Measurements from ENCODE around the gene CLOCK. TPM values are rescaled to one million over a fixed set of nuclear protein-coding genes. Genes with fewer than 3 reads are reported as not detected.

Gene CLOCK
- polyA plus RNA-seq, 2 of the 4 experiments (the other 2 are of a cell fraction), result 6.6 to 14.2 TPM

DNA sequence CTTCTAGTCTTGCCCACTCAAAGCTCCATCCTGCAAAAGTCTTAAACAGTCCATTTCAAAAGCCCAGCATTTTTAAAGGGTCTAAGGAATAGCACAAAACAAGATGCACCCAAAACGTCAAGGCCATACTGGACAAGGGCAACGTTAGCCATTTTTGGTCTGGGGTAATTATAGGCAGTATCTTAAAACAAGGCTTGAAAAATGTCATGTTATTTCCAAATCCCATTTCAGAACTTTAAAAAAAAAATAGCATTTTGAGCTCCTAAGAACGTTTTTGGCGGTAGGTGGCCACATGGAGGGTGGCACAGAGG, 151.5 kb downstream of the CLOCK start:
- peak overlapping the region; percentile 88 for H3K4me2 ChIP-seq
- no peak for DNase-seq (ENCODE audit: low read depth in 1 of 2, low spot score in 1 of 2)
- peak in 1 of 2 experiments; percentile 5; a peak in 3 of 6 replicates for ATAC-seq
- TF ChIP-seq EHF (CRISPR knock-in tag; IDR thresholded peaks at IDR 0.05), result no peak
- TF ChIP-seq RAD21 (conservative IDR thresholded peaks at IDR 0.05 in 1 of 2, IDR thresholded peaks at IDR 0.05 in 1 of 2), result no peak
- TF ChIP-seq EP300 (IDR thresholded peaks at IDR 0.05), result no peak
- no peak for TF ChIP-seq HOXB13 (CRISPR knock-in tag; IDR thresholded peaks at IDR 0.05; ENCODE audit: low read depth)
- TF ChIP-seq, protein P1, sequence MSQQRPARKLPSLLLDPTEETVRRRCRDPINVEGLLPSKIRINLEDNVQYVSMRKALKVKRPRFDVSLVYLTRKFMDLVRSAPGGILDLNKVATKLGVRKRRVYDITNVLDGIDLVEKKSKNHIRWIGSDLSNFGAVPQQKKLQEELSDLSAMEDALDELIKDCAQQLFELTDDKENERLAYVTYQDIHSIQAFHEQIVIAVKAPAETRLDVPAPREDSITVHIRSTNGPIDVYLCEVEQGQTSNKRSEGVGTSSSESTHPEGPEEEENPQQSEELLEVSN (IDR thresholded peaks at IDR 0.05; ENCODE audit: borderline replicate concordance, low read depth), result peak; percentile 38; the same call in 1 of the 2 replicates
- TF ChIP-seq HOXB5 (CRISPR knock-in tag; IDR thresholded peaks at IDR 0.05), result no peak
- no peak for TF ChIP-seq RNF2 (IDR thresholded peaks at IDR 0.05; ENCODE audit: borderline replicate concordance, low read depth)
- ChIA-PET CTCF (interaction anchor here (0.8 to 1.5 kb wide), 8 partner anchors 10 to 50 kb away, joined by 3 to 6 read pairs (median 3); partner anchors contain the start of gene SRD5A3), POLR2A (interaction anchor here (0.5 to 2.6 kb wide), 4 partner anchors 9 to 49 kb away, joined by 3 to 11 read pairs (median 4); partner anchors contain the start of gene SRD5A3)
- 1% methylated on average over 4 of the region's 4 CpGs for WGBS (ENCODE audit: missing lambda C conversion rate)
- no peaks in the 10 kb centered on the region for H3K9me3 ChIP-seq
- H3K27ac ChIP-seq, result peak overlapping the region; percentile 98 to 99
- H3K4me3 ChIP-seq, result peak overlapping the region; percentile 99
- H3K4me1 ChIP-seq, result peaks cover 16% of the 10 kb centered on the region; the same call in 2 of the 3 replicates
- FAIRE-seq, result no peak

- ATAC-seq (no peak), FAIRE-seq (no peak), DNase-seq (ENCODE audit: low read depth in 1 of 2, low spot score in 1 of 2) (no peak)
- Histone ChIP-seq H3K4me1 (peaks cover 8% of the 10 kb centered on the region; the same call in 2 of the 3 replicates), H3K4me3 (no peak overlapping the region), H3K9me3 (no peaks in the 10 kb centered on the region), H3K4me2 (no peak overlapping the region), H3K27ac (no peak overlapping the region)
- TF ChIP-seq ESRRA (IDR thresholded peaks at IDR 0.05; ENCODE audit: borderline replicate concordance, low read length), result no peak
- no peak for TF ChIP-seq ZNF302 (CRISPR knock-in tag; IDR thresholded peaks at IDR 0.05)
- TF ChIP-seq, protein P2, sequence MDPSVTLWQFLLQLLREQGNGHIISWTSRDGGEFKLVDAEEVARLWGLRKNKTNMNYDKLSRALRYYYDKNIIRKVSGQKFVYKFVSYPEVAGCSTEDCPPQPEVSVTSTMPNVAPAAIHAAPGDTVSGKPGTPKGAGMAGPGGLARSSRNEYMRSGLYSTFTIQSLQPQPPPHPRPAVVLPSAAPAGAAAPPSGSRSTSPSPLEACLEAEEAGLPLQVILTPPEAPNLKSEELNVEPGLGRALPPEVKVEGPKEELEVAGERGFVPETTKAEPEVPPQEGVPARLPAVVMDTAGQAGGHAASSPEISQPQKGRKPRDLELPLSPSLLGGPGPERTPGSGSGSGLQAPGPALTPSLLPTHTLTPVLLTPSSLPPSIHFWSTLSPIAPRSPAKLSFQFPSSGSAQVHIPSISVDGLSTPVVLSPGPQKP (IDR thresholded peaks at IDR 0.05; ENCODE audit: low read depth, low read length), result no peak
- no peak for TF ChIP-seq MAFK (IDR thresholded peaks at IDR 0.05; ENCODE audit: partially characterized antibody)
- no peak for TF ChIP-seq REST (IDR thresholded peaks at IDR 0.05)
- no peak for TF ChIP-seq MAX (IDR thresholded peaks at IDR 0.05)
- no peak for TF ChIP-seq TP53 (CRISPR knock-in tag; IDR thresholded peaks at IDR 0.05)
- no peak for TF ChIP-seq JUNB (IDR thresholded peaks at IDR 0.05)
- WGBS (ENCODE audit: missing lambda C conversion rate), result 76% methylated on average over 4 of the region's 4 CpGs
- ChIA-PET CTCF (interaction anchor here (1.3 to 1.6 kb wide), 2 partner anchors 48 to 152 kb away, joined by 3 to 7 read pairs; partner anchors contain the start of gene SRD5A3), POLR2A (no interaction called here)
Observed at GRCh38 chr4:55393461-55394320, 153.0 kb downstream of the CLOCK start.

DNA sequence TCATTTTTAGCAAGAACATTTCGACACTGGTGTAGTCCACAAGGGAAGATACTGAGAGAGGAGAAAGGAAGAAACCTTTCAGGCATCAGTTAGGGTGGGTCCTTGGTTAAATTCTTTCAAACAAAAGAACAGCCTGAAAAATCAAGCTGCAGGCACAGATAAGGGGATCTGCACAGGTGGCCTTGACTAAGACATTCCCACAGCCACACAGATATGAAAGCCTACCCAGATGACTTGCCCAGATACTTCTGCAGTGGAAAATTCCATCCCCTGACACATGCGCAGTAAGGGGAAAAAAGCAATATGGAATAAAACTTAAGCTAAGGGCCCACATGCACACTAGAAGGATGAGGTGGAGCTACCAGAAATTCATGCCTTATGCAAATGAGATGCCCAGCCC, 159.9 kb downstream of the CLOCK start:
- FAIRE-seq (no peak), DNase-seq (ENCODE audit: low read depth in 1 of 2, low spot score in 1 of 2) (no peak), ATAC-seq (no peak)
- no peak overlapping the region for H3K27ac ChIP-seq
- H3K4me1 ChIP-seq, result peaks cover 7% of the 10 kb centered on the region; the same call in 1 of the 3 replicates
- CTCF ChIA-PET, result no interaction called here
- no peaks in the 10 kb centered on the region for H3K9me3 ChIP-seq
- H3K4me2 ChIP-seq, result no peak overlapping the region
- POLR2A ChIA-PET, result interaction anchor here (2.2 kb wide), 1 partner anchor 9 kb away, joined by 11 read pairs; the partner anchor contains the start of gene TMEM165
- TF ChIP-seq JUN (IDR thresholded peaks at IDR 0.05) (no peak), CHD4 (IDR thresholded peaks at IDR 0.05; ENCODE audit: borderline replicate concordance) (no peak), CHD2 (IDR thresholded peaks at IDR 0.05; ENCODE audit: low read length, partially characterized antibody) (no peak)
- WGBS (ENCODE audit: missing lambda C conversion rate), result 89% methylated on average over 1 of the region's 2 CpGs
- H3K4me3 ChIP-seq, result no peak overlapping the region
